CD4-positive, alpha-beta T cell treated with Interleukin-6 for 4 hours (primary cell): ENCODE results near the gene HNRNPA3.
"Not testable (repeated sequence)": the region's sequence is repeated elsewhere in the genome, so short reads cannot be mapped to it uniquely, and the experiment has no call there.

ENCODE experiments used
- DNase-seq: peaks from one replicate; pipeline ENCODE4 v3.0.0-alpha.2; 2020; ENCODE audit warnings: mixed read lengths

HNRNPA3 gene

DNA sequence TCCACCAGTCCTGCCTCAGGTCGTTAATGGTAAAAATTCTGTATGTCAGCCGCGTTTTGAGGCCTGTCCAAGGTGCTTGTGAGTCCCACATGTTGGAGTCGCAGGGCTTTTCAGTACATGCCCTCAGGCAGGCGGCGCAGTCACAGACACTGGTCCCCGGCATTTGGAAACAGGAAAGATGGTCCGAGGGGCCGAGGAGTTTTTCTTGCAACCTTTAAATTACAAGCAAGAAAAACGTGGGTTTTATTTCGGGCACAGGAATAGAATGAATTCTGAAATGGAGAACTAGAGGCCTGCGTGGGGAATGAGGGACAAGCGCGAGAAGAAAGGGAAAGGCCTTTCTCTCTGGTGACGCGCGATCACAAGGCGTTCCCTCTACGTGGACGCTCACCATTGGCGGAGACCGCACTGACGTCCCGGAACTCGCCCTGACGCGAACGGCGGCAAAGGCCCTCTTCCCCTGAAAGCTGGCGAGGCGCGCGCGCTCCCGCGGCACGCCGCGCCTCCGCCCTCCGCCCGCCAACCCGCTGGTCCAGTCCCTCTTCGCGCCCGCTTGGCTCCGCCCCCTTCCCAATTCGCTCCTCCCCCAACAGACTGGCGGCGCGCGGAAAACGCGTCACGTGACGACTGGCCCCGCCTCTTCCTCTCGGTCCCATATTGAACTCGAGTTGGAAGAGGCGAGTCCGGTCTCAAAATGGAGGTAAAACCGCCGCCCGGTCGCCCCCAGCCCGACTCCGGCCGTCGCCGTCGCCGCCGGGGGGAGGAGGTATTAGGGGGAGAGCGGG lies at the start of gene HNRNPA3:
TSS of gene HNRNPA3 (plus strand) at position 689 of the 785 bp plus-strand sequence. CDS start at position 695, 6 bp downstream.
- peak; percentile 99 for DNase-seq

DNA sequence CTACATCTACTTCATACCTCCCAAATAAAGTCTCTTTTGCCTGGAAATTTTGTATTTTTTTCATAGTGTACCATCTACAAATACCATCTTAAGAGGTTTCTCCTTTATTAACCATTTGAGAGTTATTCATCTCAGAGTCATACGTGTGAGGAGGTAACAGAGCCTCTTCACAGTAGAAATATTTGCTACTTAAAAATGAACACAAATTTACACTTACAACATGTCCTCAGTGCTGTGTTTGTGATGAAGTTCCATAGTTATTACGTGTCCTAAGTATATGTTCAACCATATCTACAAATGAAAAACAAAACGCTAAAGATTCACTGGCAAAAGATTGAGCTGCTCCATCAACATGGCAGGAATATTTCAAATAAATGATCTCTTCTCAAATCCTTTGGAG lies 48.5 kb upstream of the HNRNPA3 start:
- DNase-seq: no peak

DNA sequence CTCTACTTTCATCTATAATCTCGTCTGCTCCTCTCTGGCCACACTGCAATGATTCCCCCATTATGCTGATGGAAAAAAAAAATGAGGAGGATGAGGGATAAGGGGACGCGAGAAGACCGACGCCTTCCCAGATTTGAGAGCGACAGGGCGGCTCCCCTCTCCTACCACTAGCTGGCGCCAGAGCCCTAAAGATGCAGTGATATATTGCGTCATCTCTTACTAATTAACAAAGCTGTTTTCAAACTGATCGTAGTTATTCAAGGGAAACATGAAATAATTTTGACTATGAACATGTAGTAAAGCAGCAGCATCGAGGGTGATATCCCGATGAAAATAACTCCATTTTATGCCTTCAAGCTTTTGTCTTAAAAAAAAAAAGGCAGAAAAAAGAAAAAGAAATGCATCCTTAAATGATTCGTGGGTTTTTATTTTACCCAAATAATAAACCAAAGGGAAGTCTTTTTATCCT lies 48.0 kb upstream of the HNRNPA3 start:
- peak; percentile 86 for DNase-seq

DNA sequence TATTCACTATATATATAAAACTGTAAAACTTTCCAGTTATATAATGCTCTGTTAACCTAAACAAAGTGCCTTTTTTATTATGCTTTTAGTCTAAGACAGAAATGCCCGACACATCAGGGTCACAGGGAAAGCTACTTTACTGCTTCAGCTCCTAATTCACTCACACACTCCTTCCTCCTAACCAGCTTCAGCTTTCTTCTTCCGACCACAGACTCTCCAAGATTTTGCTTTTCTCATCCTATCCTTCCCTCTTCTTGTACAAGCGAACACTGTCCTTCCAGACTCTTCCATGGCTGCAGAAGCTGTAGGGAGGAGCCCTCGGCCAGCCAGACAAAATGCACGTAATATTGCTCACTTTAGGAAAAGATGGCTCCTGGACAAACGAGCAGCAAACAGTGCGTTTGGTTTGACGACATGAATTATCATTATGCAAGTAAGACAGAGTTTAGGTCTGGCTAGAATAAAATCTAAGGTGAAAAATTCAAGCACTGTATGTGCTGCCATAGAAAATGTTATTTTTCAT lies 47.5 kb upstream of the HNRNPA3 start:
- peak; percentile 15 for DNase-seq

DNA sequence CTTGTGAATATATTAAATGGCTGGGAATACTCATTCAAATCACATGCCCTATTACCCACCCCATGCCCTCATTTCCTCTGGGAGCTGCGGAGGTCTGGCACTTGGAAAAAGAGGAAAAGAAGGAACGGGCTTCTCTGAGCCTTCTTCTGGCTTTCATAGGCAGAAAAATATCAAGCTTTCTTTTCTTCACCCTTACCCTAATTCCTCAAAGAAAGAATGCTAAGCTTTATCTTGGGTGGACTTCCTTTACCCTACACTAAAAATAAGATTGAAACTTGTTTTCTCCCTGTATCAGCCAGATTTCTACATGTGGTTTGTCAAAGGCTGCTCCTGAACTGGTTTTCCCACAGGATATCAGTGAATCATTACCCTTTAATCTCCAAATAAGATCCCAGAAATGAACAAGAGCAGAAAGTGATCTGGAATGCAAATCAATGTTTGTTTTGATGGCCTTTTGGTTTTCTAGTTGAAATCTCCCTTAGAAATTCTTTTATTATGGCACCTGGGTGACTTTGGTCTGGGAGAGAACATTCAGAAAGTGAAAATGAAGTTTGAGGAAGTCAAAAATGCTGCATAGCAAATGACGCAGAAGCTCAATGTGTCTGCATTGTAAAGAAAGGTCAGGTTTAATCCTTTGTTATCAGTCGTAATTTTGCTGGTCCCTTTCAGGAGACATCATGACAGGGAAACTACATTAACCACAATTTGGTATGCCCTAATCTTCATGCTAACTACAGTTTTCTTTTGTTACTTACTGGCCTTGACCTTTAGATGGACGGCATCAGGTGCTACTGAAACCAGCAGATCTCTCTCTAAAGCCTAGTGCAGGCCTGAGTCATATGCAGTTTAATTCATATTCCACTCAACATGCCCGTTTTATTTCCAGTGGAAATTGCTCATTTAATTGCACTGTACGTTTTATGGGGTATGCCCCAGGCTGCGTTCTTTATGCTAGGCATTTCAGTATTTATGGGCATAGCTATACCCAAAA lies 46.6 kb upstream of the HNRNPA3 start:
- peak; percentile 4 for DNase-seq

DNA sequence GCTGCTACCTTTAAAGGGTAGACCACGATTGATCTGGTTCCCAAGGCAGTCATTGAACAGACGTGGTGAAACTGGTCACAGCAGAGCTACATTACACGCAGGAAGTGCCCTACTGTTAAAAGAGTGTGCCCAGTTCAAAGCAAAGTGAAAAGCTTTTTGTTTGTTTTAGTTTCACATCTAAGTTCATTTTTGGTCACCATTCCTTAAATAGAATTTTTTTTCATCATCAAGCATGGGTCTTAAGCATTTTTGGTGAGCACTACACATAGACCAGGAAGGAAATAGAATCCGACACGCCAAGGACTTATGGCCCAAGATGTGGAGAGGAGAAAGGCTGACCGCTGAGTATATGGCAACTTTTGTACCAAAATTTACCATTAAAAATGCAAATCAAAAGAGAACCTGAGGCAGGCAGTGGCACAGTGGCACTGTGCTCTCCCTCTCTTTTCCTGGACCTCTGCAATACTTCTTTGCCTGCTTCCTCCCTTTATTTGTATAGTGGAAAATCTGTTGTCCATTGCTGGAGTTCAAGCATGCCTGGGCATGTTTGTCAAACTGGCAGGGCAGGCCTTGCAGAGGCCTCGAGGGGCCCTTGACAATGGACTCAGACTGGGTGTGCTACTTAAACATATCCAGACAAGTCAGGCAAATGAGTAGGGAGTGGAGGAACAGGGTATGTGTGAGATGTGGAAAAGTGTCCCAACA lies 42.6 kb upstream of the HNRNPA3 start:
- DNase-seq: no peak

DNA sequence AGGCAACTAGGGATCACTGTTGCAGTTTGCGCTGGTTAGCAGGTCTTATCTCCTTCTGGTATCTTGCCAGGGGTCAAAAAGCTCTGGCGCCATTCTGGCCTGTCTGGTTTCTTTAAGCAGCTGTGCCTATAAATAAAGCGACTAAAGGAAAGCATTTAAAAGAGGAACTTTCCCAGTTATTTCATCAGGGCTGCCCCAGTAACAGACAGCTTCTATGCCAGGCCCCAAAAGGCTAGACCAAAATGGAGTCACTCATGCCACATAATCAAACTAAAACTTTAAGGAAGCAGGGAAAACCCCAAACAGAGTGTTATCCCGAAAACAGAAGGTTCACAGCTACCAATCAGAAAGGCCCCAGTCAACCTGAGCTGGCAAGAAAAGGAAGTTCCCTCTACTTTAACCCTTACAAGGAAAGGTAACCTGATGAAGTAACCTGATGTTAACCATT lies 41.2 kb upstream of the HNRNPA3 start:
- no peak for DNase-seq

DNA sequence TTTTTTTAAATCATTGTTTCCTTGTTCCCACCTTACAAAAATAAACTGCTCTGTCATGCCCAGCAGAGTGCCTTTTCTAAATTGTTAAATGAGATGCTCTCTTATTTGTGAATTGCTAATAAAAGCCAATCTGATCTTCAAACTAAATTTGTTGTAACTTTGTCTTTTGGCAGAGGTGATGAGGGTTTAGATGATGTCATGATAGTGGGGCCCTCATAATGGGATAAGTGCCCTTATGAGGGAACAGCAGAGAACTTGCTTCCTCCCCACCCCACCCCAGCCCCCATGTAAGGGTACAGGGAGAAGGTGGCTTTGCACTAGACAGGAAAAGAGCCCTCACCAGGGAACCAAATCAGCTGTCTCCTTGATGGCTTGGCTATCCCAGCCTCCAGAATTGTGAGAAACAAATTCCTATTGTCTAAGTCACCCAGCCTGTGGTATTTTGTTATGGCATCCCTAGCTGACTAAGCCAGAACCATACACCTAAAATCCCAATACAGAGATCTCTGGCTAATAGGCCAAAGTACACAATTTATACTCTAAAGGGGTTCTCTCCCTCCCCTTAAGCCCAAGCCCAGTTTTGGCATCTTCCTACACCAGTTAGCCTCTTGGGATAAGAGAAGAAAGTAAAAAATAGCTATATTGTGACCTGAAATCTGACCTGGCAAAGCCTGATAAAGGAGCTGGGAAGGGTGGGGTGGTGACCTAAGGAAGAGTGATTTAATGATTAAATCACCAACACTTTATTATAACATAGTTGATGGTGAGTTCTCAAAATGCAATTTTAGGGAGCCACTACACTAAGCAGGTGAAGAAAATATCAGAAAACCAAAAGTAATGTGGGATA lies 40.3 kb upstream of the HNRNPA3 start:
- no peak for DNase-seq

DNA sequence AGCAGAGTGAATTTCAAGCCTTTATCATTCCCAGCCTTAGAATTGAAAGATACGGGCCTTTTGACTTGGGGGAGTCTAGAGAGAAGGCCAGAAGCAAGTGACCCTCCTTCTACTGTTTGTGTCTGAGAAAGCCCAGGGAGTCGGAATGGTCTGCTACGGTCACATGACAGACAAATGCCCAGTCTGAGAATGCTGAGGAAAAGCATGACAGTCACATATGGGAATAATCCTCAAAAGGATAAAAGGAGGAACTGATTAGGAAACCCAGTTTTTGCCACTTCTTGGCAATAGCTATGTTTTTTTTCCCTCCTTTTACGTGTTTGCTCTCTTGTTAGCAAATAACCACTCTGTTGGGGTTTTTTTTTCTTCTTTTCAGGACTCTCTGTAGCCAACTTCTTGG lies 38.1 kb upstream of the HNRNPA3 start:
- DNase-seq: no peak

DNA sequence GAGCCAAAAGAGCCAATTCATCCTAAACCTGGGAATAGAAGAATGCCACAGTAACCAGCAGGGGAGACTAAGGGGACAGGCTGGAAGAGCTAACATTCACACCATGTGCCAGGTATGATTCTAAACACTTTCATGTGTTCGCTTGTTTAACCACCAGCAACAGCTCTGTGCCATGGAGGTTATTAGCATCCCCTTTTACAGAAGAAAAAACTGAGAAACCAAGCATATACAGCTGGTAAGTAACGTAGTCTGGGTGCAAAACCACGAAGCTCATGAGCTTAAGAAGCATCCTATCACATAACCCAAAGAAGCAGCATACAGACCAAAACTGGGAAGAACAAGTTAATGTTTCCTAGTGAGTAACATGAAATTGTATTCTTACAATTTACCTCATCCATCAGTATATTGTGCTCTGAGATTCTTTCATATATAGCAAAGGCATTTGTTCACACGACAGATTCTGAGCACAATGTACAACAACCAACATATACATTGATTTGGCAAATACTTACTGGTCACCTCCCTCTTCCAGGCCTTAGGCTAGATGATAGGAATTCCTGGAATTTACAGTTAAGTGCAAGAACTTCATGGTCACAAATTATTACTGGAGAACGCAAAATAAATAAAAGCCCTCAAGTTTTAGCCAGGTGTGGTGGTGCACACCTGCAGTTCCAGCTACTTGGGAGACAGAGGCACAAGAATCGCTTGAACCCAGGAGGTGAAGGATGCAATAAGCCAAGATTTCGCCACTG lies 36.5 kb upstream of the HNRNPA3 start:
- no peak for DNase-seq

DNA sequence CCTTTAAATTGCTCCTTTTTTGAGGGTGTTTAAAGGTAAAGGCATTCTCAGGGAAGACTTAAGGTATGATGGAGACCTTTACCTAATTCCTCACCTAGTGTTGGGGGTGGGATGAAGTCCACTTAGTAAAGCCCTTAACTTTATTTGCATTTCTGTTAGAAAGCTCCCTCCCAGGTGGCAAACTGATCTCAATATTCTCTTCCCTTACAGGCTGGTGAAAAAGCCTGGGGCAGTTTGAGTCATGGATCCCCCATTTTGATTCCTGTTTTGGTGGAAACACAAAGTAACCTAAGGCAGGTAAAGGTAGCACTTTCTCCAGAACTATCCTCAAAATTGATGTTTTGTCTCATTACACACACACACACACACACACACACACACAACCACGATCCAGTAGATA lies 33.8 kb upstream of the HNRNPA3 start:
- no peak for DNase-seq

DNA sequence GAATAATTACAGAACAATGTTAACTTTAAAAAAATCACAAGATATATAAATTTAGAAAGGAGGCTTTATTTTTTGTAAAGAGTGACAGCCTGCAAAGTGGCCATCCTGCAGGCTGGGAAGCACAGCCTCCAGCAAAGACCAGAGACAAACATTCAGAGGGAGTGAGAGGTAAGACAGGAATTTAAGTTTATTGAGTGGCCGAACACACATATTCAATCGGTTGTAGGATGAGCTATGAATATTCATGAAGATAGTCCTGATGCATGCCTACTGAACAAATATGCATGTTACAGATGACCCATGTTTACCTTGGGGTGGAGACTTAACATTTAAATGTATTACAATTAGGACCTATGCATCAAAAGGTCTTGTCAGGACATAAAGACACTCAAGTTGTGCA lies 33.4 kb upstream of the HNRNPA3 start:
- no peak for DNase-seq

DNA sequence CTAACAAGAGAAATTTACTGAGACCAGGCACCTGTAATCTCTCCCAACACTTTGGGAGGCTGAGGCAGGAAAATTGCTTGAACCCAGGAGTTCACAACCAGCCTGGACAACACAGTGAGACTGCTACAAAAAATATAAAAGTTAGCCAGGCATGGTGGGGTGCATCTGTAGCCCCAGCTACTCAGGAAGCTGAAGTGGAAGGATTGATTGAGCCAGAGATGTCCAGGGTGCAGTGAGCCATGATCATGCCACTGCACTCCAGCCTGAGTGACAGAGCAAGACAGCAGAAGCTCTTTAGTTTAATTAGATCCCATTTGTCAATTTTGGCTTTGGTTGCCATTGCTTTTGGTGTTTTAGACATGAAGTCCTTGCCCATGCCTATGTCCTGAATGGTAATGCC lies 32.9 kb upstream of the HNRNPA3 start:
- not testable (repeated sequence) for DNase-seq

DNA sequence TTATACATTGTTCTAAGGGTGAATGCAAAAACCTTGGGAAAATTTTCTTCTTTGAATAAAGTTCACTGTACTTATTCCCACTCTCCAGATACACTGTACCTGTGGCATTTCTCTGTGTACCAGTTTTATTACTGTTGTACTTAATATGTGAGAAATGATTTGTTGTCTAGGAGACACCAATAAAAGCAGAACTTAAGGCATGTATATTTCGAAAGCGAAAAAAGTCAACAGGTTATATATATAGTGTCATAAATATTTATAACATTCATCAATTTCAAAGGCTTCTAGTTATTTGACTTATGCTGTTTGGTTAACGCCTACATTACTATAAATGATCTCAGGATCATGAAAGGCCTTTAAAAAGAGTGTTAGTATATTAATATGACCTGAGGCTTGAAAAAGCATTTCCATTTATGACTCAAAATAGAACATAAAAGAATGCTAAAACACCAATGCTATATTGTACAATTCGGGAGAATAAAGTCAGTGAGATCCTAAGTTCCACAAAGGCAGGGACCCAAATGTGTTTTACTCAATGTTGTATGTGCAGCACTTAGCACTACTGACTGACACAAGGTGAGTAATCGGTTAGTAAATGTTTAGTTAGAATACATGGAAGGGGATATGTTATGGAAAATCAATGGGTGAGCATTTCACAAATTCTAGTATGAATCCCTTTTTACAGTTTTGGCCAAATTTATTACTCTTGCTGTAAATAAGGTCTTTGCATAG lies 32.2 kb upstream of the HNRNPA3 start:
- no peak for DNase-seq

DNA sequence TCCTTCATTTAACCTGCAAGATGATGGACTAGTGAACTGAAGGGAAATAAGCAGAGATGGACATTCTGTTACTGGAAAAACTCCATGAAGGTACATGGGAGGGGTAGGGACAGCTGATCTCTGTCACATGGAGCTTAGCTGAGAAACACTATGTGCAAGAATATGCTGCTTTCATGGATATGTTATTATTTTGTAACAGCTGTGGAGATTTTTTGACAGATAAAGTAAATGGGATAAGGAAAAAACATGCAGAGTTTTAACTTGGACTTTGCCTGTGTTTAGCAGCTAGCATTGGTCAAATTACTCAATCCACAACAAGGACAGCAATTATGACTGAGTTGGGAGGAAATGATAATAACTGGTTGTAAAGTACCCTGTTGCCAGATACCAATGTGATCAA lies 28.7 kb upstream of the HNRNPA3 start:
- no peak for DNase-seq

DNA sequence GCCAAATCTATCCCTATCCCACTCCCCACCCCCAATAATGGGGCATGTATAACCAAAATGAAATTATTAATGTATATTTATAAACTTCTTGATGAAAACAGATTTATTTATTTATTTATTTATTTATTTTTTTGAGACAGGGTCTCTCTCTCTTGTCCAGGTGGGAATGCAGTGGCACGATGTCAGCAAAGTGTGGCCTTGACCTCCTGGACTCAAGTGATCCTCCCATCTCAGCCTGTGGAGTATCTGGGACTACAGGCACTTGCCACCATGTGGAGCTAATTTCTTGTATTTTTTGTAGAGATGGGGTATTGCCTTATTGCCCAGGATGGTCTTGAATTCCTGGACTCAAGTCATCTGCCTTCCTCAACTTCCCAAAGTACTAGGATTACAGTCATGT lies 28.0 kb upstream of the HNRNPA3 start:
- no peak for DNase-seq

DNA sequence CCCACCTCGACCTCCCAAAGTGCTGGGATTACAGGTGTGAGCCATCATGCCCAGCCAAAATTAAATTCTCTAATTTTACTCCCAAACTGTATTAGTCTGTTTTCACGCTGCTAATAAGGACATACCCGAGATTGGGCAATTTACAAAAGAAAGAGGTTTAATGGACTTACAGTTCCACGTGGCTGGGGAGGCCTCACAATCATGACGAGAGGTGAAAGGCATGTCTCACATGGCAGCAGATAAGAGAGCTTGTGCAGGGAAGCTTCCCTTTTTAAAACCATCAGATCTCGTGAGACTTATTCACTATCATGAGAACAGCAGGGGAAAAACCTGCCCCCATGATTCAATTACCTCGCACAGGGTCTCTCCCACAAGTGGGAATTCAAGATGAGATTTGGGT lies 26.6 kb upstream of the HNRNPA3 start:
- DNase-seq: not testable (repeated sequence)

DNA sequence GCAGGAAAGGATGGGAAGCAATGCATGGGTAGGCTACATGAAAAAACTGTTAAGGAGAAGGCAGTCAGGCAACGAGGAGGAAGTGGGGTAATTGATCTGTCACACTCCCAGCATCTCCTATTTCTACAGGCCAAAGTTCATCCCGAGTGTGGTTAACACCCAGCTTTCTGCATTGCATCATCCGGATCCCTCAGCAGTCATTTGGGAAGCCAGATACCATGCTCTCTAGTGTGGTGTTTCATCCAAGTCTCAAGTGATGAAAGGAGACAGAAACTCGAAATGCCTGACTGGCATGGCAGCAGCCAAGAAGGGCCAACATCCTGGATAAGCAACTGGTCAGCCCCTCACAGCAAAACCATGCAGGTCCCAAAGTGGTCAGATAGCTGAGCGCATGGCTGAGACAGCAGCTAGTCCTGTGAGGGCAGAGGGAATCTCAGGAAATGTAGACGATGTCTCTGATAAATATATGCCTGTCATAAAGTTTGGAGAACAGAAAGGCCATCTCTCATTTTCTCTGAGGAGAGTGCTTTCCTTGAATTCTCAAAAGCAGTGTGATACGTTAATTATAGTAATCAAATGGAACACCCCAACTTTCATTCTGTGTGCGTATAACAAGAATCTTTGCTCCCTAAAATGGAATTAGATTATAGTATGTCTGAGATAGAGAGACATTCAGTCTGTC lies 24.8 kb upstream of the HNRNPA3 start:
- no peak for DNase-seq
